Keratinocyte (primary cell): ENCODE results near the gene C15orf61. TPM values are rescaled to one million over a fixed set of nuclear protein-coding genes. Genes with fewer than 3 reads are reported as not detected.

Experiments
- DNase-seq: peaks from one replicate; pipeline ENCODE4 v3.0.0-alpha.2; 2011; ENCODE audit warnings: low read depth, missing footprints, low spot score
- FAIRE-seq: peaks from 2 replicates; lab custom pipeline; 2011; peaks lifted over from hg19 to GRCh38; lab: Jason Lieb, UNC
- H2AFZ ChIP-seq: 2 replicates; pipeline ENCODE4 v1.6.0; 2012; ENCODE audit warnings: low read length, control low read depth, inconsistent platforms; ENCODE audit not compliant: control insufficient read depth
- H3K27ac ChIP-seq: 2 replicates; pipeline ENCODE4 v1.5.1; 2011; ENCODE audit warnings: low read length; ENCODE audit not compliant: control insufficient read depth, insufficient read depth
- H3K27me3 ChIP-seq: 3 replicates; pipeline ENCODE4 v1.6.0; 2011; ENCODE audit warnings: low read length; ENCODE audit not compliant: control insufficient read depth, insufficient read depth; ENCODE audit errors: extremely low read depth
- H3K36me3 ChIP-seq, 2 experiments: 2 replicates in 1 of 2; 3 replicates in 1 of 2; pipeline ENCODE4 v1.5.1; 2011; ENCODE audit warnings: low read length in 2 of 2, mild to moderate bottlenecking in 1 of 2; ENCODE audit not compliant: control insufficient read depth in 2 of 2, insufficient read depth in 2 of 2; ENCODE audit errors: extremely low read depth in 1 of 2
- H3K4me1 ChIP-seq: 3 replicates; pipeline ENCODE4 v1.5.1; 2011; ENCODE audit warnings: low read length; ENCODE audit not compliant: control insufficient read depth, insufficient read depth; ENCODE audit errors: extremely low read depth
- H3K4me2 ChIP-seq: 3 replicates; pipeline ENCODE4 v1.6.0; 2011; ENCODE audit warnings: low read depth, low read length; ENCODE audit not compliant: control insufficient read depth, insufficient read depth; ENCODE audit errors: extremely low read depth
- H3K4me3 ChIP-seq, 3 experiments: fragments of 200-600 bp in 1 of 3; sonication (generic) in 1 of 3; 2 replicates in 2 of 3; 3 replicates in 1 of 3; pipeline ENCODE4 v1.5.1; 2011 to 2016; ENCODE audit warnings: low read length in 3 of 3, mild to moderate bottlenecking in 3 of 3, control low read depth in 2 of 3, inconsistent platforms in 1 of 3, low read depth in 1 of 3, mixed read lengths in 1 of 3, mixed run types in 1 of 3, moderate library complexity in 1 of 3; ENCODE audit not compliant: control insufficient read depth in 2 of 3, insufficient read depth in 2 of 3; ENCODE audit errors: extremely low read depth in 1 of 3
- H3K79me2 ChIP-seq: 2 replicates; pipeline ENCODE4 v1.6.0; 2012; ENCODE audit warnings: low read length; ENCODE audit not compliant: control insufficient read depth, insufficient read depth
- H3K9ac ChIP-seq: 3 replicates; pipeline ENCODE4 v1.6.0; 2011; ENCODE audit warnings: low read length; ENCODE audit not compliant: control insufficient read depth, insufficient read depth; ENCODE audit errors: extremely low read depth
- H3K9me1 ChIP-seq: 3 replicates; pipeline ENCODE4 v1.6.0; 2011; ENCODE audit warnings: low read length; ENCODE audit not compliant: control insufficient read depth, insufficient read depth; ENCODE audit errors: extremely low read depth
- H3K9me3 ChIP-seq: 2 replicates; pipeline ENCODE4 v1.5.1; 2012; ENCODE audit warnings: low read depth, low read length; ENCODE audit not compliant: control insufficient read depth
- H4K20me1 ChIP-seq: 3 replicates; pipeline ENCODE4 v1.6.0; 2011; ENCODE audit warnings: low read length; ENCODE audit not compliant: control insufficient read depth, insufficient read depth; ENCODE audit errors: extremely low read depth
- EZH2 ChIP-seq: IDR thresholded peaks from one replicate; pipeline ENCODE4 v1.6.1; 2012; ENCODE audit warnings: inconsistent platforms, mild to moderate bottlenecking, low read length, moderate library complexity
- dilution Hi-C: fragments of 300-500 bp; cut with MboI; formaldehyde crosslinking; loops from one replicate; pipeline ENCODE4 v1.7.0; 2020; ENCODE audit warnings: low sequenced_read_pairs; ENCODE audit not compliant: extremely low pct_ligation_motif_present
- polyA plus RNA-seq, 5 experiments: library from polyadenylated mRNA; depleted of rRNA in 3 of 5; stranded (reverse) in 3 of 5; stranded (forward) in 1 of 5; unstranded in 1 of 5; fragments of >200 nt; gene quantifications; 1 replicate in 1 of 5; 2 replicates in 3 of 5; 3 replicates in 1 of 5; pipeline versions ENCODE4 v1.2.1 to v1.2.3, GENCODE V29; 2011 to 2012; ENCODE audit warnings: missing spikeins in 2 of 5, low read depth in 1 of 5, low replicate concordance in 1 of 5
- TF ChIP-seq, protein P1 (sequence below), 3 experiments: IDR thresholded peaks in 1 of 3; conservative IDR thresholded peaks in 1 of 3; optimal IDR thresholded peaks in 1 of 3; 2 replicates in 2 of 3; 3 replicates in 1 of 3; pipeline versions ENCODE3 to v1.5.1; 2011; ENCODE audit warnings: low read length in 3 of 3, mild to moderate bottlenecking in 3 of 3, moderate library complexity in 2 of 3, control low read depth in 1 of 3, inconsistent platforms in 1 of 3; ENCODE audit not compliant: insufficient read depth in 2 of 3; ENCODE audit errors: extremely low read depth in 1 of 3

The C15orf61 gene
- polyA plus RNA-seq, 1 donor (not counting 4 experiments of a cell fraction or from before 2014, with no cell fraction given): 2.6 TPM

GRCh38 chr15:67560320-67560719 is 39.4 kb downstream of the C15orf61 start:
- dilution Hi-C loops: no loop called here
- Histone ChIP-seq H3K4me3 (no peak overlapping the region), H3K9me3 (no peaks in the 10 kb centered on the region), H3K9me1 (no peaks in the 10 kb centered on the region), H2AFZ (no peak overlapping the region), H3K4me1 (no peaks in the 10 kb centered on the region), H3K27ac (no peak overlapping the region), H3K36me3 (peaks cover 0 to 4% of the 10 kb centered on the region in 2 experiments), H3K9ac (no peak overlapping the region), H3K4me2 (no peak overlapping the region), H3K27me3 (no peaks in the 10 kb centered on the region), H4K20me1 (no peaks in the 10 kb centered on the region), H3K79me2 (no peaks in the 10 kb centered on the region)
- TF ChIP-seq EZH2: no peak
- TF ChIP-seq, protein P1, sequence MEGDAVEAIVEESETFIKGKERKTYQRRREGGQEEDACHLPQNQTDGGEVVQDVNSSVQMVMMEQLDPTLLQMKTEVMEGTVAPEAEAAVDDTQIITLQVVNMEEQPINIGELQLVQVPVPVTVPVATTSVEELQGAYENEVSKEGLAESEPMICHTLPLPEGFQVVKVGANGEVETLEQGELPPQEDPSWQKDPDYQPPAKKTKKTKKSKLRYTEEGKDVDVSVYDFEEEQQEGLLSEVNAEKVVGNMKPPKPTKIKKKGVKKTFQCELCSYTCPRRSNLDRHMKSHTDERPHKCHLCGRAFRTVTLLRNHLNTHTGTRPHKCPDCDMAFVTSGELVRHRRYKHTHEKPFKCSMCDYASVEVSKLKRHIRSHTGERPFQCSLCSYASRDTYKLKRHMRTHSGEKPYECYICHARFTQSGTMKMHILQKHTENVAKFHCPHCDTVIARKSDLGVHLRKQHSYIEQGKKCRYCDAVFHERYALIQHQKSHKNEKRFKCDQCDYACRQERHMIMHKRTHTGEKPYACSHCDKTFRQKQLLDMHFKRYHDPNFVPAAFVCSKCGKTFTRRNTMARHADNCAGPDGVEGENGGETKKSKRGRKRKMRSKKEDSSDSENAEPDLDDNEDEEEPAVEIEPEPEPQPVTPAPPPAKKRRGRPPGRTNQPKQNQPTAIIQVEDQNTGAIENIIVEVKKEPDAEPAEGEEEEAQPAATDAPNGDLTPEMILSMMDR (optimal IDR thresholded peaks at IDR 0.05 in 1 of 3, IDR thresholded peaks at IDR 0.05 in 1 of 3, conservative IDR thresholded peaks at IDR 0.05 in 1 of 3; ENCODE audit: extremely low read depth in 1 of 3, insufficient read depth in 2 of 3, low read length in 3 of 3): no peak
- no peak for DNase-seq
- FAIRE-seq: no peak

DNA sequence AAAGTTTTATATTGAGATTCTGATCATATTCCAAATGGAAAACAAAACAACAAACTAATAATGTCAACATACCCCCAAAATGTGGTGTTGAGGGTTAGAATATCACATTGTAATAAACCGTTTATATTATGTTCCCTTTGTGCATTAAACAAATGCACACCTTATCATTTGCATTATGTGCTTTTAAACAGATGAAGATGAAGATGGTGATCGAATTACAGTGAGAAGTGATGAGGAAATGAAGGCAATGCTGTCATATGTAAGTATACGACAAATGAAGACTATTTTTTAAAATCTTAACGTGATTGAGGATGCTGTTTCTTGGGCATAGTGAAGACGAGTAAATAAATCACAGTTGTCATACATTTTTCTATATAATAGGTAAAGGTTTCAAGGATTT is 42.2 kb downstream of the C15orf61 start:
- dilution Hi-C loops: no loop called here
- H3K27ac ChIP-seq: no peak overlapping the region
- no peak overlapping the region for H3K9ac ChIP-seq
- no peaks in the 10 kb centered on the region for H3K27me3 ChIP-seq
- H4K20me1 ChIP-seq: no peaks in the 10 kb centered on the region
- peaks cover 0 to 4% of the 10 kb centered on the region in 2 experiments for H3K36me3 ChIP-seq
- TF ChIP-seq, protein P1 (optimal IDR thresholded peaks at IDR 0.05 in 1 of 3, IDR thresholded peaks at IDR 0.05 in 1 of 3, conservative IDR thresholded peaks at IDR 0.05 in 1 of 3; ENCODE audit: extremely low read depth in 1 of 3, insufficient read depth in 2 of 3, low read length in 3 of 3): no peak
- TF ChIP-seq EZH2: no peak
- H3K4me2 ChIP-seq: no peak overlapping the region
- H3K79me2 ChIP-seq: no peaks in the 10 kb centered on the region
- DNase-seq (no peak), FAIRE-seq (no peak)
- no peaks in the 10 kb centered on the region for H3K9me1 ChIP-seq
- H3K4me3 ChIP-seq: no peak overlapping the region
- H2AFZ ChIP-seq: no peak overlapping the region
- no peaks in the 10 kb centered on the region for H3K4me1 ChIP-seq
- H3K9me3 ChIP-seq: no peaks in the 10 kb centered on the region
